Measurements from ENCODE around the gene ZMAT5. TPM values are rescaled to one million over a fixed set of nuclear protein-coding genes. Genes with fewer than 3 reads are reported as not detected.

ZMAT5 gene
- total RNA-seq, 1 experiment from 2014 or later: 21.0 TPM

- no peaks in the 10 kb centered on the region for H3K9me3 Mint-ChIP-seq (ENCODE audit: low read depth, unreplicated experiment)
- intact Hi-C loops (cut with micrococcal nuclease; ENCODE audit: unreplicated experiment): no loop called here
- DNase-seq: peak; percentile 60
- CTCF ChIA-PET: interaction anchor here (0.6 to 3.5 kb wide), 6 partner anchors 27 to 399 kb away, joined by 4 to 25 read pairs (median 5); partner anchors contain the start of gene THOC5
- no peaks in the 10 kb centered on the region for H3K27me3 Mint-ChIP-seq (ENCODE audit: unreplicated experiment)
- no peak overlapping the region for H3K27ac Mint-ChIP-seq (ENCODE audit: unreplicated experiment)
- TF ChIP-seq CTCF (IDR thresholded peaks at IDR 0.05; ENCODE audit: unreplicated experiment): peak; percentile 74
- H3K4me1 Mint-ChIP-seq (ENCODE audit: low read depth, unreplicated experiment): no peaks in the 10 kb centered on the region
- peaks cover 29% of the 10 kb centered on the region for H3K36me3 Mint-ChIP-seq (ENCODE audit: insufficient read depth, unreplicated experiment)
- H3K4me3 Mint-ChIP-seq (ENCODE audit: low read depth, unreplicated experiment): no peak overlapping the region
- BruUV-seq (replicated peaks): no TSS peak
Measured at GRCh38 chr22:29689880-29690213, 77.0 kb downstream of the ZMAT5 start.

- Mint-ChIP-seq H3K27ac (ENCODE audit: unreplicated experiment) (no peak overlapping the region), H3K27me3 (ENCODE audit: unreplicated experiment) (no peaks in the 10 kb centered on the region), H3K4me3 (ENCODE audit: low read depth, unreplicated experiment) (no peak overlapping the region), H3K9me3 (ENCODE audit: low read depth, unreplicated experiment) (no peaks in the 10 kb centered on the region), H3K4me1 (ENCODE audit: low read depth, unreplicated experiment) (no peaks in the 10 kb centered on the region), H3K36me3 (ENCODE audit: insufficient read depth, unreplicated experiment) (peaks cover 27% of the 10 kb centered on the region)
- no peak for TF ChIP-seq CTCF (IDR thresholded peaks at IDR 0.05; ENCODE audit: unreplicated experiment)
- CTCF ChIA-PET: interaction anchor here (0.6 to 3.5 kb wide), 8 partner anchors 27 to 400 kb away, joined by 4 to 25 read pairs (median 5); no protein-coding TSS in a partner anchor
- no peak for DNase-seq
- intact Hi-C loops (cut with micrococcal nuclease; ENCODE audit: unreplicated experiment): no loop called here
- no TSS peak for BruUV-seq (replicated peaks)
Measured at GRCh38 chr22:29689206-29689879, 77.5 kb downstream of the ZMAT5 start.

GRCh38 chr22:29684244-29684643, 82.6 kb downstream of the ZMAT5 start:
- Mint-ChIP-seq H3K4me1 (ENCODE audit: low read depth, unreplicated experiment) (no peaks in the 10 kb centered on the region), H3K27ac (ENCODE audit: unreplicated experiment) (no peak overlapping the region), H3K9me3 (ENCODE audit: low read depth, unreplicated experiment) (no peaks in the 10 kb centered on the region), H3K4me3 (ENCODE audit: low read depth, unreplicated experiment) (no peak overlapping the region), H3K27me3 (ENCODE audit: unreplicated experiment) (no peaks in the 10 kb centered on the region), H3K36me3 (ENCODE audit: insufficient read depth, unreplicated experiment) (peaks cover 26% of the 10 kb centered on the region)
- CTCF ChIA-PET: no interaction called here
- no TSS peak for BruUV-seq (replicated peaks)
- intact Hi-C loops (cut with micrococcal nuclease; ENCODE audit: unreplicated experiment): no loop called here
- no peak for TF ChIP-seq CTCF (IDR thresholded peaks at IDR 0.05; ENCODE audit: unreplicated experiment)
- DNase-seq: no peak

GRCh38 chr22:29683536-29683935, 83.3 kb downstream of the ZMAT5 start:
- DNase-seq: no peak
- no peak overlapping the region for H3K27ac Mint-ChIP-seq (ENCODE audit: unreplicated experiment)
- no TSS peak for BruUV-seq (replicated peaks)
- no peak for TF ChIP-seq CTCF (IDR thresholded peaks at IDR 0.05; ENCODE audit: unreplicated experiment)
- H3K4me3 Mint-ChIP-seq (ENCODE audit: low read depth, unreplicated experiment): no peak overlapping the region
- intact Hi-C loops (cut with micrococcal nuclease; ENCODE audit: unreplicated experiment): no loop called here
- H3K27me3 Mint-ChIP-seq (ENCODE audit: unreplicated experiment): no peaks in the 10 kb centered on the region
- H3K36me3 Mint-ChIP-seq (ENCODE audit: insufficient read depth, unreplicated experiment): peaks cover 25% of the 10 kb centered on the region
- no peaks in the 10 kb centered on the region for H3K4me1 Mint-ChIP-seq (ENCODE audit: low read depth, unreplicated experiment)
- CTCF ChIA-PET: no interaction called here
- H3K9me3 Mint-ChIP-seq (ENCODE audit: low read depth, unreplicated experiment): no peaks in the 10 kb centered on the region

Other genes with a start within 250 kb of the ZMAT5 start
- 64.0 and 67.6 TPM in 2 replicates for gene THOC5, start 213.2 kb downstream of the ZMAT5 start, total RNA-seq (2022)
- 115 and 117 TPM in 2 replicates for gene NIPSNAP1, start 185.9 kb downstream of the ZMAT5 start, total RNA-seq (2022)
- 117 and 132 TPM in 2 replicates for gene NF2, start 163.4 kb downstream of the ZMAT5 start, total RNA-seq (2022)
- gene CABP7, start 47.0 kb downstream of the ZMAT5 start, total RNA-seq (2022): not detected in 2 replicates
- gene UQCR10, start 362 bp upstream of the ZMAT5 start, total RNA-seq (2022): 113 and 120 TPM in 2 replicates
- 62.6 and 73.4 TPM in 2 replicates for gene ASCC2, start 71.3 kb upstream of the ZMAT5 start, total RNA-seq (2022)
- 34.5 and 40.1 TPM in 2 replicates for gene MTMR3, start 116.2 kb upstream of the ZMAT5 start, total RNA-seq (2022)

Data from Calu3 (cell line).